Measurements from ENCODE around the gene AKT3. TPM values are rescaled to one million over a fixed set of nuclear protein-coding genes. Genes with fewer than 3 reads are reported as not detected.

The AKT3 gene
- total RNA-seq, 1 donor from 2014 or later: 107 TPM

- Mint-ChIP-seq H3K36me3 (ENCODE audit: unreplicated experiment) (peaks cover 47% of the 10 kb centered on the region), H3K4me1 (ENCODE audit: unreplicated experiment) (peaks cover 2% of the 10 kb centered on the region), H3K27me3 (ENCODE audit: unreplicated experiment) (no peaks in the 10 kb centered on the region), H3K9me3 (ENCODE audit: unreplicated experiment) (peaks cover 8% of the 10 kb centered on the region), H3K27ac (ENCODE audit: unreplicated experiment) (peak overlapping the region; percentile 36), H3K4me3 (ENCODE audit: unreplicated experiment) (no peak overlapping the region)
- DNase-seq (ENCODE audit: extremely low spot score, unreplicated experiment): no peak
- no peak for TF ChIP-seq CTCF (IDR thresholded peaks at IDR 0.05)
Measured at GRCh38 chr1:243605604-243606003, 244.4 kb downstream of the AKT3 start.

- Mint-ChIP-seq H3K4me1 (ENCODE audit: unreplicated experiment) (peaks cover 10% of the 10 kb centered on the region), H3K27me3 (ENCODE audit: unreplicated experiment) (no peaks in the 10 kb centered on the region), H3K9me3 (ENCODE audit: unreplicated experiment) (peaks cover 8% of the 10 kb centered on the region), H3K4me3 (ENCODE audit: unreplicated experiment) (no peak overlapping the region), H3K27ac (ENCODE audit: unreplicated experiment) (no peak overlapping the region), H3K36me3 (ENCODE audit: unreplicated experiment) (peaks cover 36% of the 10 kb centered on the region)
- TF ChIP-seq CTCF (IDR thresholded peaks at IDR 0.05): no peak
- DNase-seq (ENCODE audit: extremely low spot score, unreplicated experiment): no peak
Measured at GRCh38 chr1:243601720-243602119, 248.3 kb downstream of the AKT3 start.

GRCh38 chr1:243598433-243598832, 251.6 kb downstream of the AKT3 start:
- H3K27me3 Mint-ChIP-seq (ENCODE audit: unreplicated experiment): no peaks in the 10 kb centered on the region
- DNase-seq (ENCODE audit: extremely low spot score, unreplicated experiment): no peak
- peaks cover 8% of the 10 kb centered on the region for H3K9me3 Mint-ChIP-seq (ENCODE audit: unreplicated experiment)
- no peak for TF ChIP-seq CTCF (IDR thresholded peaks at IDR 0.05)
- no peak overlapping the region for H3K27ac Mint-ChIP-seq (ENCODE audit: unreplicated experiment)
- H3K4me1 Mint-ChIP-seq (ENCODE audit: unreplicated experiment): peaks cover 20% of the 10 kb centered on the region
- no peak overlapping the region for H3K4me3 Mint-ChIP-seq (ENCODE audit: unreplicated experiment)
- H3K36me3 Mint-ChIP-seq (ENCODE audit: unreplicated experiment): peaks cover 27% of the 10 kb centered on the region

- peaks cover 8% of the 10 kb centered on the region for H3K9me3 Mint-ChIP-seq (ENCODE audit: unreplicated experiment)
- peaks cover 17% of the 10 kb centered on the region for H3K4me1 Mint-ChIP-seq (ENCODE audit: unreplicated experiment)
- H3K27ac Mint-ChIP-seq (ENCODE audit: unreplicated experiment): no peak overlapping the region
- no peaks in the 10 kb centered on the region for H3K27me3 Mint-ChIP-seq (ENCODE audit: unreplicated experiment)
- H3K4me3 Mint-ChIP-seq (ENCODE audit: unreplicated experiment): no peak overlapping the region
- TF ChIP-seq CTCF (IDR thresholded peaks at IDR 0.05): no peak
- peaks cover 26% of the 10 kb centered on the region for H3K36me3 Mint-ChIP-seq (ENCODE audit: unreplicated experiment)
- DNase-seq (ENCODE audit: extremely low spot score, unreplicated experiment): no peak
Measured at GRCh38 chr1:243597383-243597782, 252.7 kb downstream of the AKT3 start.

GRCh38 chr1:243596431-243597062, 253.5 kb downstream of the AKT3 start:
- no peak for DNase-seq (ENCODE audit: extremely low spot score, unreplicated experiment)
- TF ChIP-seq CTCF (IDR thresholded peaks at IDR 0.05): no peak

More at GRCh38 chr1:243596431-243597062, 253.5 kb downstream of the AKT3 start:
- H3K4me1 Mint-ChIP-seq (ENCODE audit: unreplicated experiment): peaks cover 17% of the 10 kb centered on the region
- H3K27me3 Mint-ChIP-seq (ENCODE audit: unreplicated experiment): no peaks in the 10 kb centered on the region
- peaks cover 21% of the 10 kb centered on the region for H3K36me3 Mint-ChIP-seq (ENCODE audit: unreplicated experiment)
- H3K4me3 Mint-ChIP-seq (ENCODE audit: unreplicated experiment): no peak overlapping the region
- H3K9me3 Mint-ChIP-seq (ENCODE audit: unreplicated experiment): peaks cover 7% of the 10 kb centered on the region
- H3K27ac Mint-ChIP-seq (ENCODE audit: unreplicated experiment): peak overlapping the region; percentile 78
